Frontal cortex (tissue), 4 donors: ENCODE results near the gene SOX6. TPM values are rescaled to one million over a fixed set of nuclear protein-coding genes. Genes with fewer than 3 reads are reported as not detected.
"Not testable (repeated sequence)": the region's sequence is repeated elsewhere in the genome, so short reads cannot be mapped to it uniquely, and the experiment has no call there.

Experiments used
- DNase-seq, 2 donors: peaks; one replicate each; pipeline ENCODE4 v3.0.0; 2012; ENCODE audit warnings: low spot score in 2 of 2
- FAIRE-seq: peaks from 2 replicates; lab custom pipeline; 2012; peaks lifted over from hg19 to GRCh38; lab: Jason Lieb, UNC
- total RNA-seq: library from RNA; depleted of rRNA; stranded (reverse); fragments of >200 nt; gene quantifications from one replicate; pipeline ENCODE4 v1.2.3, GENCODE V29; 2014
- donor health status: control.
- donor health status: control.
- donor health status: control.

Gene SOX6
- total RNA-seq, 1 donor from 2014 or later: 17.1 TPM

- FAIRE-seq (no peak), DNase-seq (no peak)
Observed at GRCh38 chr11:16082095-16083055, 274.0 kb downstream of the SOX6 start.

GRCh38 chr11:16081382-16082094 is 274.8 kb downstream of the SOX6 start:
- FAIRE-seq: no peak
- DNase-seq: no peak

GRCh38 chr11:16080688-16081381 is 275.5 kb downstream of the SOX6 start:
- DNase-seq (no peak), FAIRE-seq (no peak)

GRCh38 chr11:16078936-16079335 is 277.4 kb downstream of the SOX6 start:
- DNase-seq: no peak

GRCh38 chr11:16070573-16070972 is 285.8 kb downstream of the SOX6 start:
- FAIRE-seq (no peak), DNase-seq (no peak)

More at GRCh38 chr11:16078936-16079335, 277.4 kb downstream of the SOX6 start:
- FAIRE-seq: no peak

- FAIRE-seq, DNase-seq: not testable (repeated sequence)
Observed at GRCh38 chr11:16067268-16067667, 289.1 kb downstream of the SOX6 start.

GRCh38 chr11:16059332-16059731 is 297.0 kb downstream of the SOX6 start:
- FAIRE-seq (no peak), DNase-seq (no peak)

DNA sequence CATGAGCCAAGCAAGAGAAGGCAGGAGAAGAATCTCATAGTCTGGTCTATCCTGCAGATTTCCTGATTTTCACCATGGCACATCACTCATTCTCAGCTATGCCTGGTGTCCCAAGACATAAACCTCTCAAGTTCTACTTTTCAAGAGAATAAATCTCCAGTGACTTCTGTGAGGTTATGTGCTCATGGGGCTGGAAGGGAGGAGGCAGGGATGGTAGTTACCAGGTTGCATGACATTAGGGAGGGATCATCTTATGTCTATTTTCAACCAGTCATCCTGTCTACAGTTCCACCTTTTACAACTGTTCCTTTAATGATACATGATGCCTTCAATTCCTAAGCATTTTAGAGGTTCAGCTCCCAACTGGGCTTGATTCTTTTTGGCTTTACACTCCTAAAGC is 297.7 kb downstream of the SOX6 start:
- DNase-seq: no peak
- no peak for FAIRE-seq

DNA sequence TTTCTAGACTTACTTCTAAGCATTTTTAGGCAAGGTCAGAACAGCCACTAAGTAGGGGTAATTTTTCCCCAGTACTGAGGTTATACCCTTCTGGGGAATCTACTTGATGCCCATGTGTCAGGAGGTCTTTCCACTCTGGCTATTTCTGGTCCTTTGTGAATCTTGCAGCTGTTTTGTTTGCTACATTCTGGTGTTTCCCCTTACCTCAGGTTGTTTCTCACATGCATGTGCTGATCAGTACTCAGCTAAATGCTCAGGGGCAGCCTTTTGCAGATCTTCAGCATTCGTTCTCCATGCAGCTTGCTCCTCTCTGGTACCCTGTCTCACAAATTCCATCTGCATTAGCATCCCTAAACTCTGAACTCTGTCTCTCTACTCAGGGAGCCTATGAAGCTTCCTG is 303.6 kb downstream of the SOX6 start:
- FAIRE-seq (no peak), DNase-seq (no peak)

DNA sequence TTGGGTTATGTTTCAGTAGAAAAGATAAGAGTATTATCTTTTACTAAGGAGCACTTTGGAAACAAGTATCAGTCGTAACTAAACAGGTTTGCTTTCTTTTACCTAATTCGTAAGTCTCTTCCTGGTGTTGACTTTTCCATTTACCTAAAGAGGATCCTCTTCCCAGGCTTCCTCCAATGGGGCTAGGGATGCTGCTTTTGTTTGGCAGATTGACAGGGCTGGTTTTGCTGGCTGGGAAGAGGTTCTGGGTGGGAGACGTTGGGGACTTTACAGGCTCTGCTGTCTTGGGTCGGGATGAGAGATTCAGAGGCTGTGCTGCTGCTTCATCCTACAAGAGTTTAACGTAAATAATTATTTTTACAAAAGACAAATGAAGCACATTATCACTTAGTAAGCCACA is 306.7 kb downstream of the SOX6 start:
- no peak for FAIRE-seq

DNA sequence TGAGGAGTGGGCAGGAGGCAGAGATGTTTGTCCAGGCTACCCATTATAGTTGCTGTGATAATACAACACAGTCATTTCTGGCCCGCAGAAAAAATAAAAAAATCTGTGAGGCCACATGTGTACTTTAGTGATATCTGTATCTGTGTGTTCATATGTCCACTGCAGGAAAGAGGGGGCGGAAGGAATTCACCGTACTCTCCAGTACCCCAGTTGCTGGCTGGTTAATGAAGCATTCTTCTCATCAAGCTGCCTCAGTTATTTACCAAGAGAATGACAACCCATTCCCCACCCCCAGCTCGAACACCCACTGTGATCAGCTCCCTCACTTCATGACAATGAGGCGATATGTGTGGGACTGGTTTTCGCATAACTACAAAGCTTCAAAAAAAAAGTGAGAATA is 309.3 kb downstream of the SOX6 start:
- FAIRE-seq: no peak
- no peak for DNase-seq

More for the DNA sequence above, 306.7 kb downstream of the SOX6 start:
- DNase-seq: no peak

DNA sequence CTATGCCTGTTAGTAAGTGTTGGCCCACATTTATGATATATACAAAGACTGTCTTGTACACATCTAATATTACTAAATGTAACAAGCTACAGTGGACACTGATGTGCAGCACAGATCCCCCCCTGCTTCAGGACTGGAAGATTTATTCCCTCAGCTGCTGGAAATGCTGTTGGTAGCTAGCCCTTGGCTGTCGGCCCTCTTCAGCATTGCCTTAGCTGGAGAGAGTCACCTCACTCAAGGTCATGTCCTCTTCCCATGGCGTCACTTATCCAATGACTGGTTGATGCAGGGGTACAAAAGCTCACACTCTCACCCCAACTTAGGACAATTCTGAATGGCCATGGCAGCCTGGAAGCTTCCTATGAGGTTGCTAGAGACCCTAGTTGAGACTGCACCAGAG is 312.7 kb downstream of the SOX6 start:
- no peak for FAIRE-seq
- DNase-seq: no peak

DNA sequence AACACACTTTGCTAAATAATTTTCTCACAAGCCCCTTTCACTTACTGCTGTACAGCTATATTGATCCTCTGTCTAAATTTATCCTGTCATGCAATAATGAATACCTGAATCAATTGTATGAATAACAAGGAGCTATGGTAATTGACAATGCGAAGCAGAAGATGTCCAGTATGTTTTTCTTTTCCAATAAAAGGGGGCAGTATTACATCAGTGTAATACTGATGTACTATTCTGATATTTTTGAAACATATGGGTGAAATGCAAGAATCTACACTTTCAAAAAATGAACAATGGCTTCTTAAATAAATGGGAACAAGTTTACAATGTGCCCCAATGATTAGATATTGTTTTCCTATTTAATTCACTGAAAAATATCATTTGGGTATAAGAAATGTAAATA is 315.1 kb downstream of the SOX6 start:
- FAIRE-seq: no peak
- no peak for DNase-seq

GRCh38 chr11:16040151-16040550 is 316.2 kb downstream of the SOX6 start:
- DNase-seq (no peak), FAIRE-seq (no peak)

DNA sequence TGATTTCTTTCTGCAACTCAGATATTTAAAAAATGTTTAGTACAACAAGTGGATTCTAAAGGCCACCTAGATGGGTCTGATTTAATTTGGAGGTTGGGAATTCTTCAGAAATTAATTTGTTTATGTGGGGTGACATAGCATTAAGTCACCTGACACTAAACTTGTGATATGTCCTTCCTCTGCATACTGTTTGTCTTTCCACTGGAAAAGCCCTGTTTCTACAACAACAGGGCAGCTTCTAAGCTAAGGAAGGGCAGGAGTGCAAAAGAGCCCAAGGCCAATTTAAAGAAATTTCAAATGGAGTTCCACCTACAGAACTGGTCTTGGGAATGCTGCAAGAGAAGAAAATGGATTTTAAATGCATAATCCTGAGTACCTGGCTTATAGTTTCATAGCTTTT is 319.2 kb downstream of the SOX6 start:
- no peak for DNase-seq
- FAIRE-seq: no peak

DNA sequence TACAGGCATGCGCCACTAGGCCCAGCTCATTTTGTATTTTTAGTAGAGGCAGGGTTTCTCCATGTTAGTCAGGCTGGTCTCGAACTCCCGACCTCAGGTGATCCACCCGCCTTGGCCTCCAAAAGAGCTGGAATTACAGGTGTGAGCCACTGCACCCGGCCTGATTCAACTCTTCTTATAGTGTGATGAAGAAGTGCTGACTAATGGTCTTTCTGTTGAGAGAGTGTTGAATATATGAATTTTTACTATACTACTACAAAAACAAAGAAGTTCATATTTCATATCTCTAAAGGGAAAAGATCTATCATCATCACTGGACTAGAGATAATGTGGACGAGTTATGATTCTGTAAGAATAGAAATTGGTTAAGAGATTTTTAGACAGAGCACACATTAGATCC is 320.1 kb downstream of the SOX6 start:
- no peak for FAIRE-seq
- DNase-seq: no peak

GRCh38 chr11:16034074-16034473 is 322.3 kb downstream of the SOX6 start:
- FAIRE-seq (no peak), DNase-seq (no peak)

DNA sequence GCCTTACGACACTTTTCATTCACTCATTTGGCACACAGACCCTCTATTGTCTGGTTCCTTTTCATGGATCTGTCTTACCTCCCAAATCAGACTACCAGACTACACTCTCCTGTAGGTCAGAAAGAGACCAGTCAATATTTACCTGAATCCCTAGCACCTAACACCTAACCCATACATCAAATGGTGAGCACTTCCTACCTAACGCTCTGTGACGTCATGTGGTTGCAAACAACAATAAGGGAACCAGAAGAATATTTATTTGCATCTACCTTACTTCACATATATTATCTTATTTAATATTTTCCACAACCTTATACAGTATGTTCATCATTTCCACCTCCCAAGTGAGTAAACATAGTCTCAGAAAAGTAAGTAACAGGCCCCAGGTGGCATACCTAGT is 323.4 kb downstream of the SOX6 start:
- no peak for FAIRE-seq

DNA sequence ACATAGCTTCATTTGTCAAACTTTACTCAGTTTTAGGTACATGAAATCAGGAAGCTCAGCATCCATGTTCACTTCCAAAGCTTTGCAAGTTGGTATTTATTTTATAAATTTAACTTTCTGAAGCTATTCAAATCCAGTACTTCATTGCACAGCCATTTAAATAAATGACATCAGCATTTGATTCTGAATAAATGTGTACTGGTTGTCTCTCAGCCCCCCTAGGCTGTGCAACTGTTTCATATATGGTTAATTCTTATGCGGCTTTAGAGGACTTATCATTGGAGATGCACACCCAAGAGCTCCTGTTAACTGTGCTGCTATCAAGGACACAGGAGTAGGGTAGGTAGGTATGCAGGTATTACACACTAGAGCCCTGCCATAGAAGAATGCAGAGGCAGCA is 325.1 kb downstream of the SOX6 start:
- no peak for FAIRE-seq

More for the DNA sequence above, 323.4 kb downstream of the SOX6 start:
- DNase-seq: no peak

GRCh38 chr11:16030664-16031063 is 325.7 kb downstream of the SOX6 start:
- no peak for FAIRE-seq
- DNase-seq: no peak

More for the DNA sequence above, 325.1 kb downstream of the SOX6 start:
- no peak for DNase-seq
